Breast epithelium (tissue), 4 donors: ENCODE results near the gene CARD8. TPM values are rescaled to one million over a fixed set of nuclear protein-coding genes. Genes with fewer than 3 reads are reported as not detected.

Experiments
- DNase-seq, 2 donors: peaks; one replicate each; pipeline ENCODE4 v3.0.0-alpha.2; 2019; ENCODE audit warnings: low spot score in 2 of 2
- H3K27ac ChIP-seq, 2 donors: fragments of 200-600 bp; sonication (generic) in 1 of 2; one replicate each; pipeline ENCODE4 v1.5.1; 2016 to 2019; ENCODE audit warnings: mild to moderate bottlenecking in 1 of 2
- H3K27me3 ChIP-seq, 2 donors: fragments of 200-600 bp; sonication (generic) in 1 of 2; one replicate each; pipeline versions ENCODE4 v1.5.1 to v1.6.0; 2017 to 2019; ENCODE audit warnings: control low read depth in 1 of 2, mild to moderate bottlenecking in 1 of 2
- H3K36me3 ChIP-seq: fragments of 200-600 bp; one replicate; pipeline ENCODE4 v1.5.1; 2019
- H3K4me1 ChIP-seq, 2 donors: fragments of 200-600 bp; sonication (generic); one replicate each; pipeline ENCODE4 v1.5.1; 2016 to 2019; ENCODE audit warnings: control low read depth in 1 of 2
- H3K4me3 ChIP-seq, 3 donors: fragments of 200-600 bp; sonication (generic); 1 replicate in 2 of 3; 2 replicates in 1 of 3; pipeline ENCODE4 v1.5.1; 2016 to 2019; ENCODE audit warnings: mild to moderate bottlenecking in 3 of 3, moderate library complexity in 2 of 3
- H3K9me3 ChIP-seq, 2 donors: fragments of 200-600 bp; sonication (generic) in 1 of 2; one replicate each; pipeline ENCODE4 v1.5.1; 2016 to 2019; ENCODE audit warnings: control low read depth in 1 of 2
- POLR2A ChIP-seq: fragments of 450-650 bp; IDR thresholded peaks from one replicate; pipeline ENCODE4 v1.6.1; 2016; ENCODE audit warnings: antibody characterized with exemption, mild to moderate bottlenecking, moderate library complexity
- POLR2AphosphoS5 ChIP-seq, 3 donors: sonication (generic); formaldehyde crosslinking; IDR thresholded peaks; one replicate each; pipeline ENCODE4 v1.6.1; 2017; ENCODE audit warnings: antibody characterized with exemption in 3 of 3
- intact Hi-C: fragments of 100-400 bp; cut with DNase I; formaldehyde crosslinking; loops from one replicate; pipeline ENCODE4 v1.15.1; 2023; ENCODE audit warnings: low total_unique reads
- total RNA-seq, 3 donors: library from RNA; depleted of rRNA; stranded (reverse); fragments of >200 nt; gene quantifications; one replicate each; pipeline ENCODE4 v1.1.0, GENCODE V29; 2016
- TF ChIP-seq, protein P1 (sequence below), 3 donors: fragments of 450-650 bp; IDR thresholded peaks; one replicate each; pipeline ENCODE4 v1.5.1; 2016 to 2017; ENCODE audit warnings: antibody characterized with exemption in 3 of 3, mild to moderate bottlenecking in 3 of 3, moderate library complexity in 3 of 3

CARD8 gene, protein sequence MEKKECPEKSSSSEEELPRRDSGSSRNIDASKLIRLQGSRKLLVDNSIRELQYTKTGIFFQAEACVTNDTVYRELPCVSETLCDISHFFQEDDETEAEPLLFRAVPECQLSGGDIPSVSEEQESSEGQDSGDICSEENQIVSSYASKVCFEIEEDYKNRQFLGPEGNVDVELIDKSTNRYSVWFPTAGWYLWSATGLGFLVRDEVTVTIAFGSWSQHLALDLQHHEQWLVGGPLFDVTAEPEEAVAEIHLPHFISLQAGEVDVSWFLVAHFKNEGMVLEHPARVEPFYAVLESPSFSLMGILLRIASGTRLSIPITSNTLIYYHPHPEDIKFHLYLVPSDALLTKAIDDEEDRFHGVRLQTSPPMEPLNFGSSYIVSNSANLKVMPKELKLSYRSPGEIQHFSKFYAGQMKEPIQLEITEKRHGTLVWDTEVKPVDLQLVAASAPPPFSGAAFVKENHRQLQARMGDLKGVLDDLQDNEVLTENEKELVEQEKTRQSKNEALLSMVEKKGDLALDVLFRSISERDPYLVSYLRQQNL
- 10 to 100 TPM; 35.0 to 39.0 (median 35.8) TPM for total RNA-seq

DNA sequence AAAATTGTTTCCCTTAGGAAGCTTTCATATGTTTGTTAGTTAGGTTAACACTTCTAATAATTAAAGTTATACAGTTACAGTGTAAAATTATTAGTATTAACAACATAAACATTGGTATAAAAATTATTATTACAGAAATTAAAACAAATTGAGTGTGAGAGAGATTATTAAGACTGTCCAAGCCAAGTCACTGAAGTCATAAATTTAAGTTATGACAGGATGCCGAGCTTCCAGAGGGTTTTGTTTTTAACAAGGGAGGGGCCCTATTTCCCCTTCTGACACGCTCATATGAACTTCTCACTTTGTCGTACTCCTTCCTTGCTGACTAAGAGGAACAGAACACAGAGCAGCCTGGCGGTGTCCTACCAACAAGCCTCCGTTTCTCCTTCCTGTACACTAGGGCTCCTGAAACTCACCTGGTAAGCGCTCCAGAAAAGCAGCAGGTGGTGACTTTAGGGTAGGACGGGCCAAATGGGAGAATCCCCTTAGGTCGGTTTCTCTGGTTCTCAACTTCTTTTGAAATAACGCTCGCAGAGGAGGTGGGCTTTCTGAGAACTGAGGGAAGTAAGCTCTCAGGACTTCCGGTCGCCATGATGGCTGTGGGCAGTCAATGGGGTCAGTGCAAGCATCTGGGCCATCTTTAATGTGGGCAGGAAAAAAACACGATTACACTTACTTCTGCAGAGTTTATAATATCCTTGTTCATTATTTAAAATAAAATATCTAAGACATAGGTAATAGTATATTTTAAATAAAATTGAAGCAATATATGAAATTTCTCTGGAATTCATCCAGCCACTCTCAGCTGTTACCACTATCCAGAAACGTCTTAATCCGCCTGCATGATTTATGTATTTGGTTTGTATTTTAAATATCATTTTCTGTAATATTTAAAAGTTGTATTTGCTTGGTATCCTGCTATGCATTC lies at the start of gene CARD8:
TSS of gene CARD8 (minus strand) at position 537 of the 928 bp plus-strand sequence. CDS start 14,892 bp downstream, outside the sequence.
- intact Hi-C loops, result no loop called here
- Histone ChIP-seq H3K27ac (peak within 1 kb of the TSS; percentile 89 to 92), H3K4me3 (peak within 1 kb of the TSS; percentile 59 to 75 (median 68)), H3K4me1 (no peaks in the 10 kb centered on the region), H3K27me3 (no peaks in the 10 kb centered on the region), H3K36me3 (no peaks in the 10 kb centered on the region), H3K9me3 (no peaks in the 10 kb centered on the region)
- peak; percentile 60 to 65 for DNase-seq
- TF ChIP-seq POLR2A (no peak), POLR2AphosphoS5 (IDR thresholded peaks at IDR 0.05) (peak; percentile 31 to 54 (median 34))
- TF ChIP-seq, protein P1, sequence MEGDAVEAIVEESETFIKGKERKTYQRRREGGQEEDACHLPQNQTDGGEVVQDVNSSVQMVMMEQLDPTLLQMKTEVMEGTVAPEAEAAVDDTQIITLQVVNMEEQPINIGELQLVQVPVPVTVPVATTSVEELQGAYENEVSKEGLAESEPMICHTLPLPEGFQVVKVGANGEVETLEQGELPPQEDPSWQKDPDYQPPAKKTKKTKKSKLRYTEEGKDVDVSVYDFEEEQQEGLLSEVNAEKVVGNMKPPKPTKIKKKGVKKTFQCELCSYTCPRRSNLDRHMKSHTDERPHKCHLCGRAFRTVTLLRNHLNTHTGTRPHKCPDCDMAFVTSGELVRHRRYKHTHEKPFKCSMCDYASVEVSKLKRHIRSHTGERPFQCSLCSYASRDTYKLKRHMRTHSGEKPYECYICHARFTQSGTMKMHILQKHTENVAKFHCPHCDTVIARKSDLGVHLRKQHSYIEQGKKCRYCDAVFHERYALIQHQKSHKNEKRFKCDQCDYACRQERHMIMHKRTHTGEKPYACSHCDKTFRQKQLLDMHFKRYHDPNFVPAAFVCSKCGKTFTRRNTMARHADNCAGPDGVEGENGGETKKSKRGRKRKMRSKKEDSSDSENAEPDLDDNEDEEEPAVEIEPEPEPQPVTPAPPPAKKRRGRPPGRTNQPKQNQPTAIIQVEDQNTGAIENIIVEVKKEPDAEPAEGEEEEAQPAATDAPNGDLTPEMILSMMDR (IDR thresholded peaks at IDR 0.05), result peak in 2 of 3 donors; percentile 23 to 35

DNA sequence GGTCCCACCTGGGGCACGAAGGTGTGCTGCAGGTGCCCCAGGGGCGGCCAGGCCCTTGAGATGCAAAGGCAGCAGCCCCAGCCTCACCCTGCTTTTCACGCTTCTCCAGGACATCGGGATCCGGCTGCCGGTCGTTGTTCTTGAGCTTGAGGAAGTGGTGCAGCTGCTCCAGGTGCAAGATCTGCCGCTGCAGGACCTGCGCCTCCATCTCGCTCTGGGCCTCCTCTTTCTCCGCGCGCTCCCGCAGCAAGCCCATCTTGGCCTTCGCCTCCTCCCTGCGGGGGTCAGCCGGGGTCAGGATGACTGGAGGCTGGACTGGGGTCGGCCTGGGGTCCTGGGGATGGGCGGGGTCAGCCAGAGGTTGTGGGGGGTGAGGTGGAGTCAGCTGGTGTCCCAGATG lies 48.2 kb upstream of the CARD8 start:
- H3K27me3 ChIP-seq, result no peaks in the 10 kb centered on the region
- H3K36me3 ChIP-seq, result no peaks in the 10 kb centered on the region
- no peak overlapping the region for H3K27ac ChIP-seq
- TF ChIP-seq POLR2A, result no peak
- TF ChIP-seq POLR2AphosphoS5 (IDR thresholded peaks at IDR 0.05), result no peak
- TF ChIP-seq, protein P1 (IDR thresholded peaks at IDR 0.05), result no peak
- no peak overlapping the region for H3K4me3 ChIP-seq
- H3K9me3 ChIP-seq, result no peaks in the 10 kb centered on the region
- no peak for DNase-seq
- peaks cover 0 to 3% of the 10 kb centered on the region in 2 donors for H3K4me1 ChIP-seq
- intact Hi-C loops, result no loop called here

DNA sequence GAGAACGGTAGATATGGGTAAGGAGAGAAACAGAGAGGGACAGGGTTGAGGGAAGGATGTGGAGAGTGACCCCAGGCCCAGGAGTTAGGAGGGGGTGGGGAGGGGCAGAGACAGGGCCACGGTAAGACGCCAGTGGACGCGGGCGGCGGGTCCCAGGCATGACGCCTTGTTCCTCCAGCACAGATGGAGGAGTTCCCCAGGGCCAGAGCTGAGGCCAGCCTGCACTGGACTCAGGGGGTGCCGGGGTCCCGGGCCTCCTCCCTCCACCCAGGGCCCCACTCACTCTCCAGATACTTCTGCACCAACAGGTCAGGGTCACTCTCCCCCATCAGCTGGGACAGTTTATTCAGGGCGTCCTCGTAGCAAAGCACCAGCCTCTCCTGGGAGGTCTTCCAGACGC lies 47.7 kb upstream of the CARD8 start:
- TF ChIP-seq POLR2A, result no peak
- no peak for TF ChIP-seq POLR2AphosphoS5 (IDR thresholded peaks at IDR 0.05)
- TF ChIP-seq, protein P1 (IDR thresholded peaks at IDR 0.05), result no peak
- intact Hi-C loops, result no loop called here
- no peaks in the 10 kb centered on the region for H3K36me3 ChIP-seq
- no peak overlapping the region for H3K27ac ChIP-seq
- no peak overlapping the region for H3K4me3 ChIP-seq
- H3K4me1 ChIP-seq, result no peaks in the 10 kb centered on the region
- no peak for DNase-seq
- no peaks in the 10 kb centered on the region for H3K9me3 ChIP-seq
- H3K27me3 ChIP-seq, result no peaks in the 10 kb centered on the region

DNA sequence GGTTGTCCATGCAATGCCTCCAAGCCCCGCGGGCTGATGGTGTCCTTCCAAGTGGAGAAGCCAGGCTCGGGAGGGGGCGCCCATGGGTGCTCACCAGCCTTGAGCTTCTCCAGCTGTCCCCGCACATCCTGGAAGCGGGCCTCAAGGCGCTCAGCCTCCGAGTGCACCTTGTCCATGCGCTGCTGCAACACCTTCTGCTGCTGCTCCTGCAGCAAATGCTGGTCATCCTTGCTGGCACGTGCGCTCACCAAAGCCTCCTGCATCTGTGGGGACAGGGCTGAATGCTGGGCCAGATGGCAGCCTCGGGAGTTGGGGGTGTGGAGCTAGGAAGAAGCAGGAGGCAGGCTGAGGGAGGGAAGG lies 46.9 kb upstream of the CARD8 start:
- TF ChIP-seq, protein P1 (IDR thresholded peaks at IDR 0.05), result no peak
- TF ChIP-seq POLR2A (no peak), POLR2AphosphoS5 (IDR thresholded peaks at IDR 0.05) (no peak)
- H3K36me3 ChIP-seq, result no peaks in the 10 kb centered on the region
- H3K27ac ChIP-seq, result no peak overlapping the region
- H3K9me3 ChIP-seq, result no peaks in the 10 kb centered on the region
- H3K27me3 ChIP-seq, result no peaks in the 10 kb centered on the region
- no peak for DNase-seq
- intact Hi-C loops, result no loop called here
- H3K4me3 ChIP-seq, result no peak overlapping the region
- H3K4me1 ChIP-seq, result no peaks in the 10 kb centered on the region
